HepG2 (cell line): ENCODE results near the gene RNLS. TPM values are rescaled to one million over a fixed set of nuclear protein-coding genes. Genes with fewer than 3 reads are reported as not detected.
A peak's percentile ranks its signal among the peaks of the same experiment; 100 is the strongest.

Experiments used
- ATAC-seq: fragments of 200-7000 bp; cut with Tn5 transposase; 3 replicates; pipeline ENCODE4 v1.9.1; 2020; ENCODE audit warnings: mild to moderate bottlenecking, moderate library complexity
- BruUV-seq: library from RNA; stranded (reverse); fragments of 400-500 nt; replicated peaks from 2 replicates; lab custom pipeline; 2021; lab: Mats Ljungman, UMichigan
- CTCF ChIA-PET: fragments of 300-600 bp; formaldehyde crosslinking; extraction: SDS; loops from one replicate; lab custom pipeline; 2021; ENCODE audit warnings: low total read pairs, inconsistent platforms, low intra/inter-chr PET ratio; lab: Yijun Ruan, JAX
- POLR2A ChIA-PET: fragments of 350-600 bp; sonication (Branson Sonifier 250); formaldehyde crosslinking; loops from one replicate; lab custom pipeline; 2020; ENCODE audit warnings: antibody characterized with exemption, inconsistent platforms; lab: Yijun Ruan, JAX
- DNase-seq: peaks from one replicate; pipeline ENCODE4 v3.0.0-alpha.2; 2015; ENCODE audit warnings: low spot score
- FAIRE-seq: peaks from 3 replicates; lab custom pipeline; 2011; peaks lifted over from hg19 to GRCh38; lab: Jason Lieb, UNC
- H2AFZ ChIP-seq: one replicate; pipeline ENCODE4 v1.6.1; 2011; ENCODE audit warnings: low read length, inconsistent platforms
- H3K27ac ChIP-seq: fragments of 300-600 bp; 3 replicates; pipeline ENCODE4 v1.8.0; 2011; ENCODE audit warnings: mixed run types, mild to moderate bottlenecking, mixed read lengths, low read length, inconsistent platforms; ENCODE audit not compliant: insufficient read depth; ENCODE audit errors: extremely low read length
- H3K27me3 ChIP-seq, 2 experiments: fragments of 200-600 bp in 1 of 2; 2 replicates in 1 of 2; 3 replicates in 1 of 2; pipeline versions ENCODE4 v1.6.0 to v1.8.0; 2011; ENCODE audit warnings: low read length in 2 of 2, mild to moderate bottlenecking in 2 of 2, moderate library complexity in 2 of 2, inconsistent platforms in 1 of 2; ENCODE audit not compliant: insufficient read depth in 2 of 2, control insufficient read depth in 1 of 2
- H3K36me3 ChIP-seq, 2 experiments: fragments of 200-600 bp in 1 of 2; replicated peaks in 1 of 2; 2 replicates in 1 of 2; 3 replicates in 1 of 2; pipeline versions ENCODE4 v1.5.1 to v1.8.0; 2011; ENCODE audit warnings: low read length in 2 of 2, inconsistent platforms in 1 of 2; ENCODE audit not compliant: insufficient read depth in 2 of 2, control insufficient read depth in 1 of 2
- H3K4me1 ChIP-seq: 2 replicates; pipeline ENCODE4 v1.5.1; 2012; ENCODE audit warnings: low read length, inconsistent platforms; ENCODE audit not compliant: insufficient read depth
- H3K4me2 ChIP-seq: 2 replicates; pipeline ENCODE4 v1.6.0; 2011; ENCODE audit warnings: low read depth, low read length, inconsistent platforms
- H3K4me3 ChIP-seq, 3 experiments: fragments of 200-600 bp in 1 of 3; sonication (generic), shearing (Covaris generic) in 1 of 3; replicated peaks in 1 of 3; 2 replicates each; pipeline ENCODE4 v1.5.1; 2011 to 2016; ENCODE audit warnings: low read length in 3 of 3, inconsistent platforms in 2 of 3, low read depth in 2 of 3, mild to moderate bottlenecking in 2 of 3, control low read depth in 1 of 3, mixed read lengths in 1 of 3; ENCODE audit not compliant: insufficient read depth in 1 of 3
- H3K79me2 ChIP-seq: one replicate; pipeline ENCODE4 v1.6.1; 2011; ENCODE audit warnings: low read length, inconsistent platforms; ENCODE audit not compliant: insufficient read depth
- H3K9ac ChIP-seq: 2 replicates; pipeline ENCODE4 v1.6.0; 2011; ENCODE audit warnings: mild to moderate bottlenecking, low read depth, low read length, inconsistent platforms; ENCODE audit not compliant: insufficient read depth
- H3K9me3 ChIP-seq: 2 replicates; pipeline ENCODE4 v1.5.1; 2012; ENCODE audit warnings: mild to moderate bottlenecking, low read length
- H4K20me1 ChIP-seq: 2 replicates; pipeline ENCODE4 v1.6.0; 2011; ENCODE audit warnings: inconsistent platforms, mild to moderate bottlenecking, low read length, moderate library complexity; ENCODE audit not compliant: insufficient read depth
- ARID2 ChIP-seq: sonication (generic); formaldehyde crosslinking; IDR thresholded peaks from 2 replicates; pipeline ENCODE4 v1.8.1; 2022; ENCODE audit warnings: mild to moderate bottlenecking, missing genetic modification reagents, borderline replicate concordance
- ISX ChIP-seq: sonication (generic); formaldehyde crosslinking; conservative IDR thresholded peaks from 2 replicates; pipeline ENCODE4 v1.5.0; 2020; ENCODE audit warnings: missing genetic modification reagents
- MIER3 ChIP-seq: IDR thresholded peaks from 2 replicates; pipeline ENCODE4 v1.6.1; 2016; ENCODE audit warnings: missing compliant biosample characterization, borderline replicate concordance
- SIX1 ChIP-seq: sonication (generic); formaldehyde crosslinking; IDR thresholded peaks from 2 replicates; pipeline ENCODE4 v1.4.0; 2020; ENCODE audit warnings: missing genetic modification reagents, borderline replicate concordance
- STAT5B ChIP-seq: sonication (generic); formaldehyde crosslinking; IDR thresholded peaks from 2 replicates; pipeline ENCODE4 v1.4.0; 2020; ENCODE audit warnings: missing genetic modification reagents
- ZNF629 ChIP-seq: sonication (generic); formaldehyde crosslinking; conservative IDR thresholded peaks from 2 replicates; pipeline ENCODE4 v1.5.0; 2020; ENCODE audit warnings: missing genetic modification reagents
- WGBS: methylation state at CpG from one replicate; pipeline ENCODE4 v1.1.6; 2017; ENCODE audit warnings: low lambda C conversion rate; 5-methylcytosine and 5-hydroxymethylcytosine counted together
- in situ Hi-C: cut with HindIII; loops from 2 replicates; pipeline ENCODE4 v1.10.0; 2017; ENCODE audit warnings: low pct_unique_long_range_greater_than_20kb; ENCODE audit not compliant: extremely low pct_ligation_motif_present
- intact Hi-C: fragments of 100-400 bp; cut with micrococcal nuclease; formaldehyde crosslinking; loops from one replicate; pipeline ENCODE4 v1.10.0; 2022; ENCODE audit not compliant: unreplicated experiment
- polyA plus RNA-seq, 8 experiments: library from polyadenylated mRNA; depleted of rRNA in 3 of 8; stranded (reverse) in 7 of 8; unstranded in 1 of 8; fragments of >200 nt; fragmentation: Illumina TruSeq in 4 of 8; extraction: Trizol in 4 of 8; gene quantifications; 2 replicates each; pipeline versions ENCODE4 v1.2.1 to v1.2.3, GENCODE V29; 2011 to 2016; ENCODE audit warnings: low read depth in 4 of 8, missing spikeins in 1 of 8, mixed read lengths in 1 of 8; ENCODE audit not compliant: insufficient read depth in 1 of 8
- total RNA-seq, 5 experiments: library from RNA; depleted of rRNA; stranded (reverse); fragments of >200 nt; fragmentation: Illumina TruSeq; extraction: Trizol; gene quantifications; 2 replicates each; pipeline ENCODE4 v1.2.3, GENCODE V29; 2016; ENCODE audit warnings: low read depth in 1 of 5
- TF ChIP-seq, protein P1 (sequence below): fragments of 450-650 bp; IDR thresholded peaks from 2 replicates; pipeline ENCODE4 v1.6.1; 2016
- TF ChIP-seq, protein P2 (sequence below): sonication (generic); formaldehyde crosslinking; IDR thresholded peaks from 2 replicates; pipeline ENCODE4 v1.4.0; 2020; ENCODE audit warnings: missing genetic modification reagents
- TF ChIP-seq, protein P3 (sequence below): sonication (generic); formaldehyde crosslinking; conservative IDR thresholded peaks from 2 replicates; pipeline ENCODE4 v1.5.0; 2020; ENCODE audit warnings: missing genetic modification reagents
- TF ChIP-seq, protein P4 (sequence below): sonication (generic); formaldehyde crosslinking; IDR thresholded peaks from 2 replicates; pipeline ENCODE4 v1.9.0; 2021; ENCODE audit warnings: missing genetic modification reagents, borderline replicate concordance

The RNLS gene
- total and polyA plus RNA-seq, 2 of the 13 experiments (the other 11 are each of a cell fraction or from before 2014, with no cell fraction given) = not detected

DNA sequence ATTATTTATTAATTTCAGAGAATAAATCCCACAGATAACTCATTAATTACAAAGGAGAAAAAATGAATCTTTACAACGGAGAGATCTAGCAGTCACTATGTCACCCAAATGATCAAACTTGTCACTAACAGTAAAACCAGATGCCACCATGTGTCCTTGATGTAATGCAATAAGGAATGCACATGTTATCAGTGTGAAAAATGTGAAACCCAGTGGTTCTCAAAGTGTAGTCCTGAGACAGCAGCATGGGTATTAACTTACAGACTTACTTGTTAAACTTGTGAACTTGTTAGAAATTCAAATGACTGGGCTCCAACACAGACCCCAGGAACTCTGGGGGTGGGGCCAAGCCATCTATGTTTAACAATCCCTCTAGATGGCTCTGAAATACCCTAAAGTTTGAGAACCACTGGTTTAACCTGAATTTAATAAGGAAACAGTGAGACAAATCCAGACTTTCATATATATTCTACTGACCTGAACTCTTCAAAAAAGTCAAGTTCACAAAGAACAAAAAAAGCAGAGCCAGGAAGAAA is 77.4 kb downstream of the RNLS start:
- Histone ChIP-seq H3K79me2 (no peaks in the 10 kb centered on the region), H3K27ac (no peak overlapping the region), H3K9ac (no peak overlapping the region), H3K4me2 (no peak overlapping the region), H3K27me3 (no peaks in the 10 kb centered on the region), H3K36me3 (no peaks in the 10 kb centered on the region), H4K20me1 (no peaks in the 10 kb centered on the region), H3K9me3 (no peaks in the 10 kb centered on the region)
- 0% methylated on average over 1 of the region's 1 CpG for WGBS
- ChIA-PET CTCF (no interaction called here), POLR2A (no interaction called here)
- in situ Hi-C loops (no loop called here), intact Hi-C loops (no loop called here)
- BruUV-seq = no TSS peak
- FAIRE-seq (no peak), ATAC-seq (no peak)
- TF ChIP-seq, protein P1, sequence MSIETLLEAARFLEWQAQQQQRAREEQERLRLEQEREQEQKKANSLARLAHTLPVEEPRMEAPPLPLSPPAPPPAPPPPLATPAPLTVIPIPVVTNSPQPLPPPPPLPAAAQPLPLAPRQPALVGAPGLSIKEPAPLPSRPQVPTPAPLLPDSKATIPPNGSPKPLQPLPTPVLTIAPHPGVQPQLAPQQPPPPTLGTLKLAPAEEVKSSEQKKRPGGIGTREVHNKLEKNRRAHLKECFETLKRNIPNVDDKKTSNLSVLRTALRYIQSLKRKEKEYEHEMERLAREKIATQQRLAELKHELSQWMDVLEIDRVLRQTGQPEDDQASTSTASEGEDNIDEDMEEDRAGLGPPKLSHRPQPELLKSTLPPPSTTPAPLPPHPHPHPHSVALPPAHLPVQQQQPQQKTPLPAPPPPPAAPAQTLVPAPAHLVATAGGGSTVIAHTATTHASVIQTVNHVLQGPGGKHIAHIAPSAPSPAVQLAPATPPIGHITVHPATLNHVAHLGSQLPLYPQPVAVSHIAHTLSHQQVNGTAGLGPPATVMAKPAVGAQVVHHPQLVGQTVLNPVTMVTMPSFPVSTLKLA = peak; percentile 72
- TF ChIP-seq ISX (CRISPR knock-in tag) = no peak
- TF ChIP-seq, all 625 proteins: peak for 1
- DNase-seq = no peak
- no peaks in the 10 kb centered on the region for H3K4me1 ChIP-seq
- no peak overlapping the region for H2AFZ ChIP-seq
- H3K4me3 ChIP-seq = no peak overlapping the region

DNA sequence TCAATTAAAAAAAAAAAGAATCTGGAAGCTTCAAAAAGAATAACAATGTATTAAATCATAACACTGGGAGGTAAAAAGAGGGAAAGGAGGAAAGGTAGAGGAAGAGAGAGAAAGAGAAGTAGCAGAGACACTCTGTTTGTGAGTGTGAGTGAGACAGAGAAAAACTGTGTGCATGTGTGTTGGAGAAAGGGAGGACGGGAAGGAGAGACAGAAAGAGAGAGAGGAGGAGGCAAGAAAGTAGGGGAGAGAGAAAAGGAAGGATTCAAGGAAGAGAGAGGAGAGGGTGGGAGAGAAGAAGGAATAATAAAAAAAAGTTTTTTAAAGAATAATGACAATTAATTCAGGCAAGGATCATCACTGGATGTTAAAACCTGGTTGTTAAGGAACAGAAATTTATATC is 77.9 kb downstream of the RNLS start:
- Histone ChIP-seq H3K9ac (no peak overlapping the region), H3K79me2 (no peaks in the 10 kb centered on the region), H4K20me1 (no peaks in the 10 kb centered on the region), H3K36me3 (no peaks in the 10 kb centered on the region), H3K27me3 (no peaks in the 10 kb centered on the region), H3K4me1 (no peaks in the 10 kb centered on the region), H3K9me3 (no peaks in the 10 kb centered on the region), H2AFZ (no peak overlapping the region), H3K4me3 (no peak overlapping the region), H3K27ac (no peak overlapping the region), H3K4me2 (no peak overlapping the region)
- in situ Hi-C loops (no loop called here), intact Hi-C loops (no loop called here)
- DNase-seq (no peak), FAIRE-seq (no peak), ATAC-seq (no peak)
- POLR2A ChIA-PET = no interaction called here
- WGBS = 5% methylated on average over 1 of the region's 1 CpG
- BruUV-seq = no TSS peak
- CTCF ChIA-PET = no interaction called here
- no peak for TF ChIP-seq MIER3 (CRISPR knock-in tag)
- no peak for TF ChIP-seq STAT5B (CRISPR knock-in tag)
- TF ChIP-seq, protein P2, sequence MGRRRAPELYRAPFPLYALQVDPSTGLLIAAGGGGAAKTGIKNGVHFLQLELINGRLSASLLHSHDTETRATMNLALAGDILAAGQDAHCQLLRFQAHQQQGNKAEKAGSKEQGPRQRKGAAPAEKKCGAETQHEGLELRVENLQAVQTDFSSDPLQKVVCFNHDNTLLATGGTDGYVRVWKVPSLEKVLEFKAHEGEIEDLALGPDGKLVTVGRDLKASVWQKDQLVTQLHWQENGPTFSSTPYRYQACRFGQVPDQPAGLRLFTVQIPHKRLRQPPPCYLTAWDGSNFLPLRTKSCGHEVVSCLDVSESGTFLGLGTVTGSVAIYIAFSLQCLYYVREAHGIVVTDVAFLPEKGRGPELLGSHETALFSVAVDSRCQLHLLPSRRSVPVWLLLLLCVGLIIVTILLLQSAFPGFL (CRISPR knock-in tag) = no peak
- TF ChIP-seq, protein P3, sequence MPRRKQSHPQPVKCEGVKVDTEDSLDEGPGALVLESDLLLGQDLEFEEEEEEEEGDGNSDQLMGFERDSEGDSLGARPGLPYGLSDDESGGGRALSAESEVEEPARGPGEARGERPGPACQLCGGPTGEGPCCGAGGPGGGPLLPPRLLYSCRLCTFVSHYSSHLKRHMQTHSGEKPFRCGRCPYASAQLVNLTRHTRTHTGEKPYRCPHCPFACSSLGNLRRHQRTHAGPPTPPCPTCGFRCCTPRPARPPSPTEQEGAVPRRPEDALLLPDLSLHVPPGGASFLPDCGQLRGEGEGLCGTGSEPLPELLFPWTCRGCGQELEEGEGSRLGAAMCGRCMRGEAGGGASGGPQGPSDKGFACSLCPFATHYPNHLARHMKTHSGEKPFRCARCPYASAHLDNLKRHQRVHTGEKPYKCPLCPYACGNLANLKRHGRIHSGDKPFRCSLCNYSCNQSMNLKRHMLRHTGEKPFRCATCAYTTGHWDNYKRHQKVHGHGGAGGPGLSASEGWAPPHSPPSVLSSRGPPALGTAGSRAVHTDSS = no peak
- TF ChIP-seq, protein P4, sequence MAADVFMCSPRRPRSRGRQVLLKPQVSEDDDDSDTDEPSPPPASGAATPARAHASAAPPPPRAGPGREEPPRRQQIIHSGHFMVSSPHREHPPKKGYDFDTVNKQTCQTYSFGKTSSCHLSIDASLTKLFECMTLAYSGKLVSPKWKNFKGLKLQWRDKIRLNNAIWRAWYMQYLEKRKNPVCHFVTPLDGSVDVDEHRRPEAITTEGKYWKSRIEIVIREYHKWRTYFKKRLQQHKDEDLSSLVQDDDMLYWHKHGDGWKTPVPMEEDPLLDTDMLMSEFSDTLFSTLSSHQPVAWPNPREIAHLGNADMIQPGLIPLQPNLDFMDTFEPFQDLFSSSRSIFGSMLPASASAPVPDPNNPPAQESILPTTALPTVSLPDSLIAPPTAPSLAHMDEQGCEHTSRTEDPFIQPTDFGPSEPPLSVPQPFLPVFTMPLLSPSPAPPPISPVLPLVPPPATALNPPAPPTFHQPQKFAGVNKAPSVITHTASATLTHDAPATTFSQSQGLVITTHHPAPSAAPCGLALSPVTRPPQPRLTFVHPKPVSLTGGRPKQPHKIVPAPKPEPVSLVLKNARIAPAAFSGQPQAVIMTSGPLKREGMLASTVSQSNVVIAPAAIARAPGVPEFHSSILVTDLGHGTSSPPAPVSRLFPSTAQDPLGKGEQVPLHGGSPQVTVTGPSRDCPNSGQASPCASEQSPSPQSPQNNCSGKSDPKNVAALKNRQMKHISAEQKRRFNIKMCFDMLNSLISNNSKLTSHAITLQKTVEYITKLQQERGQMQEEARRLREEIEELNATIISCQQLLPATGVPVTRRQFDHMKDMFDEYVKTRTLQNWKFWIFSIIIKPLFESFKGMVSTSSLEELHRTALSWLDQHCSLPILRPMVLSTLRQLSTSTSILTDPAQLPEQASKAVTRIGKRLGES = no peak
- no peak for TF ChIP-seq ZNF629 (CRISPR knock-in tag)
- TF ChIP-seq SIX1 (CRISPR knock-in tag) = no peak
- no peak for TF ChIP-seq ARID2
